K562 (cell line): ENCODE data around the gene GET3. TPM values are rescaled to one million over a fixed set of nuclear protein-coding genes. Genes with fewer than 3 reads are reported as not detected.

Experiments
- ARHGAP35 ChIP-seq: fragments of 450-650 bp; IDR thresholded peaks from 2 replicates; pipeline ENCODE4 v1.6.1; 2018; ENCODE audit not compliant: partially characterized antibody
- ARNT ChIP-seq, 2 experiments: fragments of 450-650 bp; IDR thresholded peaks; 2 replicates each; pipeline ENCODE4 v1.6.1; 2016; ENCODE audit warnings: mild to moderate bottlenecking in 1 of 2
- BHLHE40 ChIP-seq: IDR thresholded peaks from 2 replicates; pipeline ENCODE4 v1.6.1; 2011; ENCODE audit warnings: low read length, improper control_type of control experiment
- DDX20 ChIP-seq: fragments of 450-650 bp; IDR thresholded peaks from 2 replicates; pipeline ENCODE4 v1.6.1; 2016; ENCODE audit warnings: missing genetic modification characterization, low read depth, mild to moderate bottlenecking, missing compliant biosample characterization, moderate library complexity
- ELF1 ChIP-seq: fragments of 200-800 bp; sonication (Bioruptor generic); IDR thresholded peaks from 2 replicates; pipeline ENCODE4 v1.6.1; 2016; ENCODE audit warnings: missing genetic modification characterization, missing compliant biosample characterization
- MAFF ChIP-seq: IDR thresholded peaks from 2 replicates; pipeline ENCODE4 v1.6.1; 2012; ENCODE audit warnings: low read length, improper control_type of control experiment
- SRSF9 ChIP-seq: fragments of 200-400 bp; formaldehyde crosslinking; IDR thresholded peaks from 2 replicates; pipeline ENCODE4 v1.6.1; 2017; ENCODE audit warnings: low read depth, low read length, borderline replicate concordance
- TCFL5 ChIP-seq: fragments of 250-450 bp; sonication (Bioruptor Pico); conservative IDR thresholded peaks from 2 replicates; pipeline ENCODE4 v1.6.1; 2021; ENCODE audit warnings: mild to moderate bottlenecking, moderate library complexity, matching md5 sums
- THRAP3 ChIP-seq: fragments of 450-650 bp; IDR thresholded peaks from 2 replicates; pipeline ENCODE4 v1.6.1; 2016; ENCODE audit warnings: mild to moderate bottlenecking, inconsistent platforms, borderline replicate concordance
- ZNF253 ChIP-seq: fragments of 250-450 bp; sonication (Bioruptor Pico); conservative IDR thresholded peaks from 2 replicates; pipeline ENCODE4 v1.6.1; 2021; ENCODE audit warnings: mild to moderate bottlenecking
- ZNF644 ChIP-seq: fragments of 200-800 bp; sonication (Bioruptor generic); IDR thresholded peaks from 2 replicates; pipeline ENCODE4 v1.6.1; 2016; ENCODE audit warnings: low read depth, missing genetic modification characterization, missing compliant biosample characterization
- polyA plus RNA-seq, 8 experiments: library from polyadenylated mRNA; depleted of rRNA in 4 of 8; stranded (reverse) in 5 of 8; unstranded in 3 of 8; fragments of >200 nt; fragmentation: Nextera tagmentation in 2 of 8; fragmentation: Illumina TruSeq in 1 of 8; extraction: Ambion mirVana in 2 of 8; extraction: Trizol in 1 of 8; gene quantifications; 2 replicates each; pipeline versions ENCODE4 v1.2.1 to v1.2.3, GENCODE V29; 2011 to 2014; ENCODE audit warnings: inconsistent platforms in 1 of 8, missing spikeins in 1 of 8
- total RNA-seq, 7 experiments: library from RNA; depleted of rRNA in 6 of 7; stranded (reverse); fragments of >200 nt in 6 of 7; fragmentation: Illumina TruSeq in 2 of 7; extraction: Trizol in 2 of 7; gene quantifications; 2 replicates each; pipeline versions ENCODE4 v1.2.1 to v1.2.3, GENCODE V29; 2011 to 2021; ENCODE audit warnings: low replicate concordance in 1 of 7
- TF ChIP-seq, protein P1 (sequence below): sonication (generic); formaldehyde crosslinking; IDR thresholded peaks from 2 replicates; pipeline ENCODE4 v1.8.1; 2023; ENCODE audit warnings: mild to moderate bottlenecking, missing genetic modification reagents
- TF ChIP-seq, protein P2 (sequence below): fragments of 250-450 bp; sonication (Bioruptor Pico); IDR thresholded peaks from 2 replicates; pipeline ENCODE4 v1.5.0; 2021; ENCODE audit warnings: mild to moderate bottlenecking, moderate library complexity
- TF ChIP-seq, protein P3 (sequence below): fragments of 250-450 bp; sonication (Bioruptor Pico); IDR thresholded peaks from 2 replicates; pipeline ENCODE4 v1.8.0; 2022; ENCODE audit warnings: inconsistent platforms, mild to moderate bottlenecking, moderate library complexity, borderline replicate concordance

Gene GET3
- total and polyA plus RNA-seq, 9 of the 15 experiments (the other 6 are each of a cell fraction or from before 2014, with no cell fraction given) = 8.3 to 83.5 (median 51.8) TPM

DNA sequence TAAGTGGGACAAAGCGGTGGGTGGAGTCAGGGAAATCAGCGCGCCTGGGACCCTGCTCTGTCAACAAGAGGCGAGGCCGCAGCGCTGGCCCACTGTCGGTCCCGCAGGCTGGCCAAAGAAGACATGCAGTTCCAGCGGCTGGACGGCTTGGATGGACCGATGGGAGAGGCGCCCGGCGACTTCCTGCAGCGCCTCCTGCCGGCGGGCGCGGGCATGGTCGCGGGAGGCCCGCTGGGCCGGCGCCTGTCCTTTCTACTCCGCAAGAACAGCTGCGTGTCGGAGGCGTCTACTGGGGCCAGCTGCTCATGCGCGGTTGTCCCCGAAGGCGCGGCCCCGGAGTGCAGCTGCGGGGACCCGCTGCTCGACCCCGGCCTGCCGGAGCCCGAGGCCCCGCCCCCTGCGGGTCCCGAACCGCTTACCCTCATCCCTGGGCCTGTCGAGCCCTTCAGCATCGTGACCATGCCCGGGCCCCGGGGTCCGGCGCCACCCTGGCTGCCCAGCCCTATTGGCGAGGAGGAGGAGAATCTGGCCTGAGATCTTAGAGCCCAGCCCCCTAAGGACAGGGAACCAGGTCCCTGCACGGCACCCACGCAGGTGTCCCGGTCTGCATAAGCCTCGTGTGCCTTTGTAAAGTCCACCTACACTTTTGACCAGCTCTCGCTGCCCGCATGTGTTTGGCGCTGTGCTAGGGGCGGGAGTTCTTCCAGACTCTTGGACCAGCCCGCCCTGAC is 20.4 kb downstream of the GET3 start (continued):
- no peak for TF ChIP-seq MAFF
- peak; percentile 38; the same call in 1 of the 2 replicates for TF ChIP-seq BHLHE40
- no peak for TF ChIP-seq DDX20 (tag)
- TF ChIP-seq, protein P1, sequence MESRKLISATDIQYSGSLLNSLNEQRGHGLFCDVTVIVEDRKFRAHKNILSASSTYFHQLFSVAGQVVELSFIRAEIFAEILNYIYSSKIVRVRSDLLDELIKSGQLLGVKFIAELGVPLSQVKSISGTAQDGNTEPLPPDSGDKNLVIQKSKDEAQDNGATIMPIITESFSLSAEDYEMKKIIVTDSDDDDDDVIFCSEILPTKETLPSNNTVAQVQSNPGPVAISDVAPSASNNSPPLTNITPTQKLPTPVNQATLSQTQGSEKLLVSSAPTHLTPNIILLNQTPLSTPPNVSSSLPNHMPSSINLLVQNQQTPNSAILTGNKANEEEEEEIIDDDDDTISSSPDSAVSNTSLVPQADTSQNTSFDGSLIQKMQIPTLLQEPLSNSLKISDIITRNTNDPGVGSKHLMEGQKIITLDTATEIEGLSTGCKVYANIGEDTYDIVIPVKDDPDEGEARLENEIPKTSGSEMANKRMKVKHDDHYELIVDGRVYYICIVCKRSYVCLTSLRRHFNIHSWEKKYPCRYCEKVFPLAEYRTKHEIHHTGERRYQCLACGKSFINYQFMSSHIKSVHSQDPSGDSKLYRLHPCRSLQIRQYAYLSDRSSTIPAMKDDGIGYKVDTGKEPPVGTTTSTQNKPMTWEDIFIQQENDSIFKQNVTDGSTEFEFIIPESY (CRISPR knock-in tag) = no peak
- no peak for TF ChIP-seq TCFL5 (CRISPR knock-in tag)
- TF ChIP-seq SRSF9 = no peak
- TF ChIP-seq, protein P2, sequence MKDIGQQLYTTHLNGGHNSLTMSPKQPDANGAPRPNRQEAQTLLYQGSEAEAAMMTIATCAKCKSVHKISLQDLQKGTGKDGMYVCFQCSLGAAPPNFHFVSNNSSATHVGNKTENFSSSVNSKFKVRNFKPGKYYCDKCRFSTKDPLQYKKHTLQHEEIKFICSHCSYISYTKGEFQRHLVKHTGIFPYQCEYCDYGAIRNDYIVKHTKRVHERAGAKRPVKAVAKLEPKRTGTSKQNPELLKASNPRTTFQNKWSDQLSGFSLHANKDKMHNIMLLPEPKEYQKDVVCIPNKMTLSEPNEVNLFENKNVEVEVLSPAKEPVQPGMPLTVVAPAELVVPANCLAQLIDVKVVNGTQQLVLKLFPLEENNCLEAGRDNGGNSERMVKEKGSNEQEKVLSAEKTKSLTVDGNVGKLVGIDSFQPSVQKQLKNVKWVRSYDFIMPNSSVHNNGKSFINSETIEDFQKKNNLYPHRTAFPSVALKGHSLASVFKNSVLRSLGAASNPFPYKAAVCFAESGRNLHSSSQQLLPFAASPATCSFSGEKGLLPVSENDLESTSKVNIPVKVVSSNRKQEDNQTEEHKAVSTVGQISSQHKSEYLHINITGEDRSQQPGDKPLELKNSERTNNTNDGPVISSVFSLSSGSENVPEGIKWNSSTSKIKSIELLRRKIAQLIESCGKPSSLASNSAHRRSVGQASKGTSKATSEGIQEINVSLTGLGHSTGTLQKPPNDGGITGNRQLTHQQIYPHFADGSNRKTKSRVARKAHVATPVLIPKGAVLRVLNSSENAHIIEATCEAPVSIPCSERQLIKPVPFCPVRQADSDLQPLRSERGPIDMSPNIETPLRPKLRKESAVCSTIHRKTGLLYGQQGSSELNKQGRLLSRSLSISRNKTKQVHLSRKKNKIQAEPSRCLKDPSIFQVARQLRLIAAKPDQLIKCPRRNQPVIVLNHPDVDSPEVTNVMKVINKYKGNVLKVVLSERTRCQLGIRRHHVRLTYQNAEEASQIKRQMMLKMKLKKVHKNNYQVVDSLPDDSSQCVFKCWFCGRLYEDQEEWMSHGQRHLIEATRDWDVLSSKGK (CRISPR knock-in tag) = no peak
- no peak for TF ChIP-seq THRAP3
- no peak for TF ChIP-seq ZNF644 (tag)
- no peak for TF ChIP-seq ARHGAP35
- TF ChIP-seq ZNF253 (CRISPR knock-in tag) = no peak
- TF ChIP-seq, protein P3, sequence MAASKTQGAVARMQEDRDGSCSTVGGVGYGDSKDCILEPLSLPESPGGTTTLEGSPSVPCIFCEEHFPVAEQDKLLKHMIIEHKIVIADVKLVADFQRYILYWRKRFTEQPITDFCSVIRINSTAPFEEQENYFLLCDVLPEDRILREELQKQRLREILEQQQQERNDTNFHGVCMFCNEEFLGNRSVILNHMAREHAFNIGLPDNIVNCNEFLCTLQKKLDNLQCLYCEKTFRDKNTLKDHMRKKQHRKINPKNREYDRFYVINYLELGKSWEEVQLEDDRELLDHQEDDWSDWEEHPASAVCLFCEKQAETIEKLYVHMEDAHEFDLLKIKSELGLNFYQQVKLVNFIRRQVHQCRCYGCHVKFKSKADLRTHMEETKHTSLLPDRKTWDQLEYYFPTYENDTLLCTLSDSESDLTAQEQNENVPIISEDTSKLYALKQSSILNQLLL = no peak
- TF ChIP-seq ELF1 (tag) = no peak
- TF ChIP-seq ARNT (IDR thresholded peaks at IDR 0.05) = no peak
